ENCODE results near the gene PCDHGB2.
"Not testable (repeated sequence)": the region's sequence is repeated elsewhere in the genome, so short reads cannot be mapped to it uniquely, and the experiment has no call there.

PCDHGB2 gene

GRCh38 chr5:141340781-141341354, 18.9 kb upstream of the PCDHGB2 start:
- DNase-seq (ENCODE audit: low spot score in 2 of 2); H3K36me3 Mint-ChIP-seq; H3K4me1 Mint-ChIP-seq; H3K27ac Mint-ChIP-seq; H3K4me3 Mint-ChIP-seq; ATAC-seq (ENCODE audit: low read depth): not testable (repeated sequence)
- H3K27me3 Mint-ChIP-seq = peaks cover 26% of the 10 kb centered on the region
- peaks cover 30% of the 10 kb centered on the region for H3K9me3 Mint-ChIP-seq

DNA sequence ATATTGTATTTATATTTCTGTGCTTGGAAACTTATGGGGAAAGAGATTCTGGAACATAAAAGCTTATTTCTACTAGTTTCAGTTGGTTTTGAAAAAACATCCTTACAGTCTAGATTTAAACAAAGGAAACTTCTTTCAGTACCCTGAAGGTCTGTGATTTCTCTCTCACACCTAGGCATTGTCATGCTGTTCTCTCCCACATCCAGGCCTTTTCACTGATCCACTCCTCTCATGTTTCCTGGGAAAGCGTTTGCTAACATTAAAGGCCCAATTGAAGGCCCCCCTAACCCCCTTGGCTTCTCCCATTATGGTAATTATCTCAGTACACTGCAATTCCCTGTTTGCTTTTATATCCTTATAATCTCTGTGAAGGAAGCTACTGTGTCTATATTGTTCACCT, 17.0 kb upstream of the PCDHGB2 start:
- no peak overlapping the region for H3K4me3 Mint-ChIP-seq
- H3K36me3 Mint-ChIP-seq = peaks cover 7% of the 10 kb centered on the region
- no peaks in the 10 kb centered on the region for H3K4me1 Mint-ChIP-seq
- H3K27ac Mint-ChIP-seq = no peak overlapping the region
- DNase-seq (ENCODE audit: low spot score in 2 of 2) (no peak), ATAC-seq (ENCODE audit: low read depth) (no peak)
- H3K27me3 Mint-ChIP-seq = peaks cover 23% of the 10 kb centered on the region
- H3K9me3 Mint-ChIP-seq = peaks cover 23% of the 10 kb centered on the region

DNA sequence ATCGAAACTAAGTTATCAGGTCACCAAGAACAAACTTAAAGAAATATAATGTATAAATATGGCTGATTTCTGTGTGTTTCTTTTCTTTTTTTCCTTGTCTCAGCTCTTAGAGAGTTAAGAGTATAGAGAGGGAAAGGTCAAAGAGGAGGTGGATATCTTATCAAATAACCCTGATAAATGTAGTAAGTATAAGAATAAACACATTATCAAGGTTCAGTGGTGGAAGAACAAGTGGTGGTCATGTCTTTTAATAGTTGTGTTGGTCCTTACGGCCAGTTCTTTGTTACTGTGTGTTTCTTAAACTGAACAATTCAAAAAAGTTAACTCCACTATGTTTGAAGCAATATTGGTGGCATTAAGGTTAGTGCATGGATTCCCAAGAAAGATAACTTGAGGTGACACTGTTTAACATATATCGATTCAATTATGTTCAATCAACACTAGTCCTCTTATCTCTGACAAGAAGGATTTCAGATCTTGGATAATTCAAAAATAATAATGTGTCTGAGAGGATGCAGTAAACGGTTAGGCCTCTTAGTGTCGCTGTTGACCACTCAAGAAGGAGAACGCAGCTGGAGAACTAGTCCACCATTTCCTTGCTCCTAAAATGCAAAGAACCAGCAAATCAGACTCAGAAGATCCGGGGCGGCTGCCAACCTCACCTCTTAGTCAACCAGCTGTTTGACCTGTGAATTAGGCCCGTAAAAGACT, 16.4 kb upstream of the PCDHGB2 start, which contains the start of gene PCDHGA3:
PCDHGA3 (plus strand) TSS at position 588 of the 711 bp plus-strand sequence. CDS start 205 bp downstream, outside the sequence.
- H3K27me3 Mint-ChIP-seq = peaks cover 20% of the 10 kb centered on the region
- peaks cover 7% of the 10 kb centered on the region for H3K36me3 Mint-ChIP-seq
- H3K4me1 Mint-ChIP-seq = no peaks in the 10 kb centered on the region
- ATAC-seq (ENCODE audit: low read depth) (no peak), DNase-seq (ENCODE audit: low spot score in 2 of 2) (no peak)
- H3K9me3 Mint-ChIP-seq = peaks cover 20% of the 10 kb centered on the region
- H3K4me3 Mint-ChIP-seq = peak within 1 kb of the TSS; percentile 58
- no peak within 1 kb of the TSS for H3K27ac Mint-ChIP-seq

DNA sequence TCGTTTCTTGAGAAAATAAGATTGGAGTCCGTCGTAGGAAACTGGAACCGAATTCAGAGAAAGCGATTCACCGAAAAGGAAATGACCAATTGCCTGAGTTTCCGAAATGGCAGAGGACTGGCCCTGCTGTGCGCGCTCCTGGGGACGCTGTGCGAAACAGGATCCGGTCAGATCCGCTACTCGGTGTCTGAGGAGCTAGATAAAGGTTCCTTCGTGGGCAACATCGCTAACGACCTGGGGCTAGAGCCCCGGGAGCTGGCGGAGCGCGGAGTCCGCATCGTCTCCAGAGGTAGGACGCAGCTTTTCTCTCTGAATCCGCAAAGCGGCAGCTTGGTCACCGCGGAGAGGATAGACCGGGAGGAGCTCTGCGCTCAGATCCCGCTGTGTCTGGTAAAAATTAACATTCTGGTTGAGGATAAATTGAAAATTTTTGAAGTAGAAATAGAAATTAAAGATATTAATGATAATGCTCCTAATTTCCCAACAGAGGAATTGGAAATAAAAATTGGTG, 15.8 kb upstream of the PCDHGB2 start:
- peaks cover 20% of the 10 kb centered on the region for H3K27me3 Mint-ChIP-seq
- no peak for ATAC-seq (ENCODE audit: low read depth)
- H3K36me3 Mint-ChIP-seq = peaks cover 7% of the 10 kb centered on the region
- no peaks in the 10 kb centered on the region for H3K4me1 Mint-ChIP-seq
- peaks cover 18% of the 10 kb centered on the region for H3K9me3 Mint-ChIP-seq
- DNase-seq (ENCODE audit: low spot score in 2 of 2) = no peak
- peak overlapping the region; percentile 58 for H3K4me3 Mint-ChIP-seq
- H3K27ac Mint-ChIP-seq = no peak overlapping the region

GRCh38 chr5:141345327-141345726, 14.5 kb upstream of the PCDHGB2 start:
- H3K36me3 Mint-ChIP-seq = peaks cover 5% of the 10 kb centered on the region
- H3K4me3 Mint-ChIP-seq = no peak overlapping the region
- H3K4me1 Mint-ChIP-seq = no peaks in the 10 kb centered on the region
- peaks cover 17% of the 10 kb centered on the region for H3K9me3 Mint-ChIP-seq
- no peak for ATAC-seq (ENCODE audit: low read depth)
- peaks cover 22% of the 10 kb centered on the region for H3K27me3 Mint-ChIP-seq
- no peak for DNase-seq (ENCODE audit: low spot score in 2 of 2)
- H3K27ac Mint-ChIP-seq = no peak overlapping the region

- not testable (repeated sequence) for H3K27ac Mint-ChIP-seq; H3K36me3 Mint-ChIP-seq; DNase-seq (ENCODE audit: low spot score in 2 of 2); H3K4me3 Mint-ChIP-seq; ATAC-seq (ENCODE audit: low read depth); H3K4me1 Mint-ChIP-seq
- H3K27me3 Mint-ChIP-seq = peaks cover 21% of the 10 kb centered on the region
- H3K9me3 Mint-ChIP-seq = peaks cover 15% of the 10 kb centered on the region
Observed at GRCh38 chr5:141346017-141346416, 13.8 kb upstream of the PCDHGB2 start.

GRCh38 chr5:141349917-141350619, 9.7 kb upstream of the PCDHGB2 start, which contains the start of gene PCDHGB1:
TSS of gene PCDHGB1 (plus strand) at chr5:141350099. CDS start at chr5:141350261, 162 bp downstream.
- Mint-ChIP-seq H3K4me1 (no peaks in the 10 kb centered on the region), H3K27me3 (peaks cover 22% of the 10 kb centered on the region), H3K27ac (no peak within 1 kb of the TSS), H3K4me3 (peak within 1 kb of the TSS; percentile 54), H3K36me3 (peaks cover 3% of the 10 kb centered on the region), H3K9me3 (peaks cover 16% of the 10 kb centered on the region)
- ATAC-seq (ENCODE audit: low read depth) = peak; percentile 50
- no peak for DNase-seq (ENCODE audit: low spot score in 2 of 2)

GRCh38 chr5:141351591-141351990, 8.2 kb upstream of the PCDHGB2 start:
- ATAC-seq (ENCODE audit: low read depth) (no peak), DNase-seq (ENCODE audit: low spot score in 2 of 2) (no peak)
- Mint-ChIP-seq H3K4me1 (no peaks in the 10 kb centered on the region), H3K4me3 (no peak overlapping the region), H3K27ac (no peak overlapping the region), H3K9me3 (peaks cover 14% of the 10 kb centered on the region), H3K36me3 (peaks cover 3% of the 10 kb centered on the region), H3K27me3 (peaks cover 24% of the 10 kb centered on the region)

DNA sequence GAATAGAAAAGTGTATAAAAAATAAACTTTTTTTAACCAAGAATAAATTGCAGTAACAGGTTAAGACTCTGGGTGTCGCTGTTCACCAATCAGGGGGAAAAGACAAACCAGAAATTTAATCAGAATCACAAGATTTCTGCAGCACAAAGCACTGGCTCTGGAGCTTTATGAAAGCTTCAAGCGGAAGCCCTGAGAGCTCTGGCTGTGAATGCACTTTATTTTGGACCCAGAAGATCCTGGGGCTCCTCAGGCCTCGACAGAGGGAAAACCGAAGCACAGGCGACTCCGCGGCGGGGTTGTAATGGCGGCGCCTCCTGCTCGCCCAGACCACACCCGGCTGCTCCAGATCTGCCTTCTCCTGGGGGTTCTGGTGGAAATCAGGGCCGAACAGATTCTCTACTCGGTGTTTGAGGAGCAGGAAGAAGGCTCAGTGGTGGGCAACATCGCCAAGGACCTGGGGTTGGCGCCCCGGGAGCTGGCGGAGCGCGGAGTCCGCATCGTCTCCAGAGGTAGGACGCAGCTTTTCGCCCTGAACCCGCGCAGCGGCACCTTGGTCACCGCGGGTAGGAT, 4.8 kb upstream of the PCDHGB2 start, which contains the start of gene PCDHGA4:
PCDHGA4 (plus strand) TSS at position 122 of the 570 bp plus-strand sequence; CDS start at position 209, 87 bp downstream.
- no peak within 1 kb of the TSS for H3K4me3 Mint-ChIP-seq
- peaks cover 16% of the 10 kb centered on the region for H3K9me3 Mint-ChIP-seq
- no peak within 1 kb of the TSS for H3K27ac Mint-ChIP-seq
- H3K4me1 Mint-ChIP-seq = no peaks in the 10 kb centered on the region
- H3K36me3 Mint-ChIP-seq = peaks cover 4% of the 10 kb centered on the region
- DNase-seq (ENCODE audit: low spot score in 2 of 2) (no peak), ATAC-seq (ENCODE audit: low read depth) (no peak)
- peaks cover 26% of the 10 kb centered on the region for H3K27me3 Mint-ChIP-seq

DNA sequence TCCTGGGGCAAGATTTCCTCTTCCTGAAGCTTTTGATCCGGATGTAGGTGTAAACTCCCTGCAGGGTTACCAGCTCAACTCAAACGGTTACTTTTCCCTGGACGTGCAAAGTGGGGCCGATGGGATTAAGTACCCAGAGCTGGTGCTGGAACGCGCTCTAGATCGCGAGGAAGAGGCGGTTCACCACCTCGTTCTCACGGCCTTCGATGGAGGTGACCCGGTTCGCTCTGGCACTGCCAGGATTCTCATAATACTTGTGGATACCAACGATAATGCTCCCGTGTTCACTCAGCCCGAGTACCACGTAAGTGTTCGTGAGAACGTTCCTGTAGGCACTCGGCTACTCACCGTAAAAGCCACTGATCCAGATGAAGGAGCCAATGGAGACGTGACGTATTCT, 4.2 kb upstream of the PCDHGB2 start:
- DNase-seq (ENCODE audit: low spot score in 2 of 2) = no peak
- Mint-ChIP-seq H3K36me3 (peaks cover 4% of the 10 kb centered on the region), H3K4me1 (no peaks in the 10 kb centered on the region), H3K27ac (no peak overlapping the region), H3K27me3 (peaks cover 24% of the 10 kb centered on the region), H3K9me3 (peaks cover 15% of the 10 kb centered on the region), H3K4me3 (no peak overlapping the region)
- ATAC-seq (ENCODE audit: low read depth) = no peak

GRCh38 chr5:141356133-141356532, 3.7 kb upstream of the PCDHGB2 start:
- H3K4me1 Mint-ChIP-seq = no peaks in the 10 kb centered on the region
- no peak for DNase-seq (ENCODE audit: low spot score in 2 of 2)
- no peak overlapping the region for H3K27ac Mint-ChIP-seq
- H3K36me3 Mint-ChIP-seq = peaks cover 4% of the 10 kb centered on the region
- H3K27me3 Mint-ChIP-seq = peaks cover 24% of the 10 kb centered on the region
- no peak overlapping the region for H3K4me3 Mint-ChIP-seq
- peaks cover 15% of the 10 kb centered on the region for H3K9me3 Mint-ChIP-seq
- ATAC-seq (ENCODE audit: low read depth) = no peak

DNA sequence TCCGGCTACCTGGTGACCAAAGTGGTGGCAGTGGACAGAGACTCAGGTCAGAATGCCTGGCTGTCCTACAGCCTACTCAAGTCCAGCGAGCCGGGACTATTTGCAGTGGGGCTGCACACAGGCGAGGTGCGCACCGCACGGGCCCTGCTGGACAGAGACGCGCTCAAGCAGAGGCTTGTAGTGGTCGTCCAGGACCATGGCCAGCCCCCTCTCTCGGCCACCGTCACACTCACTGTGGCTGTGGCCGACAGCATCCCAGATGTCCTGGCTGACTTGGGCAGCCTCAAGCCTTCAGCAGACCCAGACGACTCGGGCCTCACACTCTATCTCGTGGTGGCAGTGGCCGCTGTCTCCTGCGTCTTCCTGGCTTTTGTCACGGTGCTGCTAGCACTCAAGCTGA, 2.8 kb upstream of the PCDHGB2 start:
- peaks cover 15% of the 10 kb centered on the region for H3K9me3 Mint-ChIP-seq
- no peak for DNase-seq (ENCODE audit: low spot score in 2 of 2)
- ATAC-seq (ENCODE audit: low read depth) = no peak
- peaks cover 4% of the 10 kb centered on the region for H3K36me3 Mint-ChIP-seq
- peaks cover 24% of the 10 kb centered on the region for H3K27me3 Mint-ChIP-seq
- no peak overlapping the region for H3K4me3 Mint-ChIP-seq
- H3K27ac Mint-ChIP-seq = no peak overlapping the region
- no peaks in the 10 kb centered on the region for H3K4me1 Mint-ChIP-seq

GRCh38 chr5:141360685-141361084, 891 bp downstream of the PCDHGB2 start:
- H3K36me3 Mint-ChIP-seq = peaks cover 5% of the 10 kb centered on the region
- ATAC-seq (ENCODE audit: low read depth) (no peak), DNase-seq (ENCODE audit: low spot score in 2 of 2) (no peak)
- H3K27me3 Mint-ChIP-seq = peaks cover 23% of the 10 kb centered on the region
- peaks cover 17% of the 10 kb centered on the region for H3K9me3 Mint-ChIP-seq
- no peak overlapping the region for H3K4me3 Mint-ChIP-seq
- peaks cover 2% of the 10 kb centered on the region for H3K4me1 Mint-ChIP-seq
- no peak overlapping the region for H3K27ac Mint-ChIP-seq

DNA sequence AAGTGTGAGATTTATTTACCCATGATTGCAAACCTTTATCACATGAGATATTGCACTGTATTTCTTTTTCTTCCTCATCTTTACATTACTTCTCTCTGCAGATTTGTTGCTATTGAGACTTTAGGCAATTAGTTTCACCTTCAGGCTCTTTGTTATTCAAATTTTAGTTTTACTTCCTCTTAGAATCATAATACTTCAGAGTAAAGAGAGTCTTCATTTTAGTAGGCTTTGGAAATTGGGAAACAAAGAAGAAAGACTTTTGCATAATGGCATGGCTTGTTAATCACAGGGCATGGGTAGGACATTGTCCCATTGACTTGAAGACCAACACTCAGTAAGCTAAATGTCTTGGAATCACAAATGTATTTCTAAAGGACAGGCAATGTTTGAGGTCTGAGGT, 2.9 kb downstream of the PCDHGB2 start:
- Mint-ChIP-seq H3K27ac (peak overlapping the region; percentile 60), H3K27me3 (peaks cover 19% of the 10 kb centered on the region), H3K36me3 (peaks cover 5% of the 10 kb centered on the region), H3K4me1 (peaks cover 2% of the 10 kb centered on the region), H3K4me3 (peak overlapping the region; percentile 52), H3K9me3 (peaks cover 15% of the 10 kb centered on the region)
- no peak for DNase-seq (ENCODE audit: low spot score in 2 of 2)
- no peak for ATAC-seq (ENCODE audit: low read depth)
